ENCODE data around the gene LHX6. TPM values are rescaled to one million over a fixed set of nuclear protein-coding genes. Genes with fewer than 3 reads are reported as not detected.

Gene LHX6
- total and polyA plus RNA-seq, 2 donors, result 2.2 to 6.8 TPM

DNA sequence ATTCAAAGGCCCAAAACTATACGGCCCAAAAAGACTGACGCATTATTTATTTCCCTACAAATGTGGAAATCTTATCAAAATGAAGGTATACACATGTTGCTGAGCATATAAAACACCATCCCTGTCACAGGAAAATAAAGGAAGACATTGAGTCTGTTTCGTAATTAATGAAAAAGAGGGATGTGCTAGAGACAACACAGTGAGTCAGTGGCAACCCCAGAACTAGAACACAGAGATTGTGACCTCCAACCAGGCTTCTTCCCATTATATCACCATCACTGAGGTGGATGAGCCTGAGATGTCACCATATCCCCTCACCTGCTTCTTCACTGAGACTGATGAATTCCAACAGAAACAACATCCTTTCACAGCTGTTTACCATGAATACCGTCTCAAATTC lies 73.0 kb downstream of the LHX6 start:
- H3K4me1 ChIP-seq (ENCODE audit: insufficient read depth), result peaks cover 2% of the 10 kb centered on the region
- H3K27ac ChIP-seq (ENCODE audit: low read depth), result no peak overlapping the region

More for the DNA sequence above, 73.0 kb downstream of the LHX6 start:
- DNase-seq (ENCODE audit: extremely low spot score), result no peak
- Histone ChIP-seq H3K4me3 (ENCODE audit: low read depth, low read length) (no peak overlapping the region), H3K36me3 (ENCODE audit: insufficient read depth) (no peaks in the 10 kb centered on the region)
- 82% methylated on average over 4 of the region's 4 CpGs for WGBS

Other genes starting within 250 kb of the LHX6 start
- 12.8 TPM for gene TTLL11, start 135.6 kb downstream of the LHX6 start, total RNA-seq
- 14.4 TPM for gene TTLL11, start 135.6 kb downstream of the LHX6 start, polyA plus RNA-seq
- gene NDUFA8, start 69.2 kb downstream of the LHX6 start, total RNA-seq, result 24.7 TPM
- gene NDUFA8, start 69.2 kb downstream of the LHX6 start, polyA plus RNA-seq, result 107 TPM
- 8.4 TPM for gene MORN5, start 69.0 kb downstream of the LHX6 start, total RNA-seq
- gene MORN5, start 69.0 kb downstream of the LHX6 start, polyA plus RNA-seq, result 22.9 TPM
- 19.1 TPM for gene RBM18, start 35.9 kb upstream of the LHX6 start, total RNA-seq
- gene RBM18, start 35.9 kb upstream of the LHX6 start, polyA plus RNA-seq, result 14.4 TPM
- gene MRRF, start 35.9 kb upstream of the LHX6 start, total RNA-seq, result 42.0 TPM
- gene MRRF, start 35.9 kb upstream of the LHX6 start, polyA plus RNA-seq, result 22.7 TPM
- gene PTGS1, start 142.1 kb upstream of the LHX6 start, total RNA-seq, result 98.8 TPM
- gene PTGS1, start 142.1 kb upstream of the LHX6 start, polyA plus RNA-seq, result 348 TPM
- gene OR1J1, start 249.0 kb upstream of the LHX6 start, total RNA-seq, result not detected
- not detected for gene OR1J1, start 249.0 kb upstream of the LHX6 start, polyA plus RNA-seq